Sigmoid colon (tissue), 3 donors: ENCODE measurements around the gene TCIRG1.

ENCODE experiments used
- CTCF ChIP-seq, 4 experiments: fragments of 450-650 bp in 3 of 4; fragments of 200-600 bp in 1 of 4; IDR thresholded peaks; one replicate each; pipeline ENCODE4 v1.5.1; 2016 to 2019; ENCODE audit warnings: antibody characterized with exemption in 4 of 4, mild to moderate bottlenecking in 3 of 4, moderate library complexity in 2 of 4
- POLR2A ChIP-seq, 2 donors: fragments of 450-650 bp; IDR thresholded peaks; one replicate each; pipeline ENCODE4 v1.6.1; 2016; ENCODE audit warnings: antibody characterized with exemption in 2 of 2, mild to moderate bottlenecking in 2 of 2, moderate library complexity in 2 of 2

GRCh38 chr11:68002938-68003845, 35.6 kb upstream of the TCIRG1 start:
- no peak for TF ChIP-seq CTCF (IDR thresholded peaks at IDR 0.05)
- no peak for TF ChIP-seq POLR2A (IDR thresholded peaks at IDR 0.05)
